GM20000 (cell line): Measurements from ENCODE around the gene STK25.

Source experiments
- DNase-seq: peaks from one replicate; pipeline ENCODE4 v3.0.0; 2012; ENCODE audit warnings: low spot score
- TF ChIP-seq, protein P1 (sequence below): IDR thresholded peaks from 2 replicates; pipeline ENCODE4 v1.5.1; 2012; ENCODE audit warnings: mild to moderate bottlenecking, control low read depth; ENCODE audit errors: extremely low read depth, missing control alignments

Gene STK25

DNA sequence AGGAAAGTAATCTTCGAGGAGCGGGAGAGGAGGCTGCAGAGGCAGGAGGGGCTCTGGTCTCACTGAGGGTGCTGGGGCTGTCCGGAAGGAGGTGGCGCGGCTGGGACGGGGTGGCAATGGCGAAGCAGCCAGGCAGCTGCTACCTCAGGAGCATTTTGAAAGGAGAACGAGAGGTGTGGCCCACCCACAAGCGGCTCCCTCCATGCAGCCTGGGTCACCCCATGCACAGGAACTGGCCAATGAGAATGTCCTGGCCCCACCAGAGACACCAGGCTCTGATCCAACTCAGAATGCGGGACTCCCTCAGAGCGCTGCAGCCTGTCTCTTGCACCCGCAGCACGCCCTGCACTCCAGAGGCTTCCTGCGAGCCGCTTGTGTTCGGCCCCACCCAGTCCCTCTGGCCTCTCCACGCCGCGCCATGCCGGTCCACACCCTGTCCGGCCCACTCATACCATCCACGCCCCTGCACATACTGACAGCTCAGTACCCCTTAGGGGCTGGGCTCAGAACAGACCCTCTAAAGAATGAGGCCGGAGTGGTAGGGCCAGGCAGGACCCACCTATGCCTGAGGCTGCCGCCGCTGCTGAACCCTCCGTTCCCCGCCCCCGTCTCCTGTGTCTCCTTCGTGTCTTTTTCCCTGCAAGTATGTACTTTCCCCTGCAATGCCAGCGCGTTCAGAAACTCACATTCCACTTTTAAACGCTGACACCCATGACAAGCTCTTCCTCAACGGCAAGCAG, 43.8 kb upstream of the STK25 start:
- TF ChIP-seq, protein P1, sequence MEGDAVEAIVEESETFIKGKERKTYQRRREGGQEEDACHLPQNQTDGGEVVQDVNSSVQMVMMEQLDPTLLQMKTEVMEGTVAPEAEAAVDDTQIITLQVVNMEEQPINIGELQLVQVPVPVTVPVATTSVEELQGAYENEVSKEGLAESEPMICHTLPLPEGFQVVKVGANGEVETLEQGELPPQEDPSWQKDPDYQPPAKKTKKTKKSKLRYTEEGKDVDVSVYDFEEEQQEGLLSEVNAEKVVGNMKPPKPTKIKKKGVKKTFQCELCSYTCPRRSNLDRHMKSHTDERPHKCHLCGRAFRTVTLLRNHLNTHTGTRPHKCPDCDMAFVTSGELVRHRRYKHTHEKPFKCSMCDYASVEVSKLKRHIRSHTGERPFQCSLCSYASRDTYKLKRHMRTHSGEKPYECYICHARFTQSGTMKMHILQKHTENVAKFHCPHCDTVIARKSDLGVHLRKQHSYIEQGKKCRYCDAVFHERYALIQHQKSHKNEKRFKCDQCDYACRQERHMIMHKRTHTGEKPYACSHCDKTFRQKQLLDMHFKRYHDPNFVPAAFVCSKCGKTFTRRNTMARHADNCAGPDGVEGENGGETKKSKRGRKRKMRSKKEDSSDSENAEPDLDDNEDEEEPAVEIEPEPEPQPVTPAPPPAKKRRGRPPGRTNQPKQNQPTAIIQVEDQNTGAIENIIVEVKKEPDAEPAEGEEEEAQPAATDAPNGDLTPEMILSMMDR = no peak

DNA sequence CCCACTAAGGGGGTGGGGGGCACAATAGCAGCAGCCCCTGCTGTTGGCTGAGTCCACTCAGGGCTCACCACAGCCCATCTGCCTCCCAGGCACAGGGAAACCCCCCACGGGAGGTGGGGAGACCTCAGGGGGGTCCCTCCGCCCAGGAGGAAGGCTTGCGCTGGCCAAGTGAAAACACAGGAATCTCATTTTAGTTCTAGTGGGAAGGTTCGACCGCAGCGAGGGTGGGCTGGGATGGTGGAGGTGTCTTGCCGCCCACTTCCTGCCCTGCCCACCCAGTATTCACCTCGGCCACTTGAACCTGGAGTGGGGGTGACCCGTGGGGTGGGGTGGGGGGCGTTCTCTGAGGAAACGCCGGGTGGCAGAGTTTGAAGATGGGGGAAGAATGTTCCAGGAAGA, 43.2 kb upstream of the STK25 start:
- no peak for DNase-seq

More for the DNA sequence above, 43.8 kb upstream of the STK25 start:
- DNase-seq = no peak

DNA sequence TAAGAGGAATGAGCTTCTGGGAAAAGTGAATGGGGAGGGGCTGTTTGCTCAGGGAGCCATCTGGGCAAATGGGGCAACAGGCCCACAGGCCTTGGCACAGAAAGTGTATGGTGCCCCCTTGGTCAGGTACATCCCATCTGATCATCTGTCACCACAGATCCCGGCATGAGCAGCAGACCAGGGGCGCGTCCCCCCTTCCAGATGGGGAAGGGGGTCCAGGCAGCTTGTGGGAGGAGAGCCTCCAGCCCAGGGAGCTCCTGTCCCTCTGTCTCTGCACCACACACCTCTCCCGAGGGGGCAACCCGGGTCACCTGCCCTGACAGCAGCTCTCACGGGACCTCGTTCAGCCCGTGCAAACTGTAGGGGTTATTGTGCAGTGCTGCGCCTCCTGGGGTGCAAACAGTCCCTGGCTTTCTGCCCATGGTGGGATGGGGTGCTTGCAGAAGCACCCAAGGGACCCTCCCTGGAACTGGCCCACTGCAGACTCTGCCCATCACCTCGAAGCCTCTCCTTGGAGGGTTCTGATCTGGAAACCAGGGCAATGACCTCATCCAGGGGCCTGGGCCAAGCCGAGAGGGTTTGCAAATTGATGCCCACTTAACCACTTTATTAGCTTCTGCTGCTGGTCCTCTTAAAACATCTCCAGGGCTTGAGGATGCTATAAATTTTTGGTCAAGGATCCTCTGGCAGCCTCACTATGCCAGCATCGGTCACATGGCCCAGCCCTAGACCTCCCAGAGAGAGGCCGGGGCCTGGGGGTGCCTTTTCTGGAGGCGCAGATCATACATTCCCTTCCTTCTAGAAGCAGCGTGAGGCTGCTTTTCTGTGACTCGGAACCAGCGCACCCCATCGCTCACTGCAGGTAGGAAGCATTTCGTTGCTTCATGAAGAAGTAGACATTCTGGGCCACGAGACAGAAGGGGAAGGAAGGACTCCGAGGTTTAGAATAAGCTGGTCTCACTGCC, 42.5 kb upstream of the STK25 start:
- no peak for DNase-seq
- TF ChIP-seq, protein P1 = no peak

More for the DNA sequence above, 43.2 kb upstream of the STK25 start:
- TF ChIP-seq, protein P1 = no peak

DNA sequence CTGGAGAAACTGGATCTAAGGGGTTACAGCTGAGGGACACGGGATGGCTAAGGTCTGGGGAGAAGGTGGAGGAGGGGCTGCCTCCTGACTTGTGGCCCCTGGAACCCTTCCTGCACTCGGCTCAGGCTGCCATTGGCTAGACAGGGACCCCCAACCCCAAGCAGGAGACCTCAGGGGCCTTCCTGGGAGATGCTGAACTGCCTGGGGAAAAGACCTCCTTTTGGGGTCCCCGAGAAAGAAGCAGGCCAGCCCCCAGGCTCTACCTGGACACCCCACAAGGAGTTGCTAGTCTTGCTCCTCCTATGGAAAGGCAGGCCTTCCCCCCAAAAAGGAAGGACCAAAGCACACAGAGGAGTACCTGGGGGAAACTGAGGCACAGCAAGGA, 40.1 kb upstream of the STK25 start:
- TF ChIP-seq, protein P1 = no peak
- no peak for DNase-seq

DNA sequence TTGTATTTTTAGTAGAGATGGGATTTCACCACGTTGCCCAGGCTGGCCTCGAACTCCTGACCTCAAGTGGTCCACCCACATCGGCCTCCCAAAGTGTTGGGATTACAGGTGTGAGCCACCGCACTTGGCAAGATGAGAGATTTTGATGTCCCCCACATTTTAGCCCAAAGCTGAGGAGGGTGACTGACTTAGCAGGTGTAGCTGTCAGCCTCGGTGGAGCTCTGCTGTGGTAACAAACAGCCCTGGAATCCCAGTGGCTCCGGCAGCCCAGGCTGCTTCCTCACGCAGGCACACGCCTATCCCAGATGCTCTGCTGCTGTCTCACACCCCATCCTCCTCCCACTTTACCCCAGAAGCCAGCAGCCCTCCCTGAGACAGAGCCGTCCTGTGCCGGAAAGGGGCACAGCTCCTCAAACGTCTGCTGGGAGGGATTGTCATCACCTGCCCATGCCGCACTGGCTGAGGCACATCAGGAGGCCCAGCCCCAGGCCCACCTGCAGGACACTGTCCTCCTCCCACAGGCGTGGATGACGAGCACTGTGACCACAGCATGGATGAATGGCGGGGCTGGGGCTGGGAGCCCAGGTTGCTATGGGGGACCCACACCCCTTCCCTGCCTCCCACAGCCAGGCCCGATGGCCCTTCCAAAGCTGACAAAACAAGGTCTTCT, 39.5 kb upstream of the STK25 start:
- no peak for DNase-seq
- TF ChIP-seq, protein P1 = no peak

DNA sequence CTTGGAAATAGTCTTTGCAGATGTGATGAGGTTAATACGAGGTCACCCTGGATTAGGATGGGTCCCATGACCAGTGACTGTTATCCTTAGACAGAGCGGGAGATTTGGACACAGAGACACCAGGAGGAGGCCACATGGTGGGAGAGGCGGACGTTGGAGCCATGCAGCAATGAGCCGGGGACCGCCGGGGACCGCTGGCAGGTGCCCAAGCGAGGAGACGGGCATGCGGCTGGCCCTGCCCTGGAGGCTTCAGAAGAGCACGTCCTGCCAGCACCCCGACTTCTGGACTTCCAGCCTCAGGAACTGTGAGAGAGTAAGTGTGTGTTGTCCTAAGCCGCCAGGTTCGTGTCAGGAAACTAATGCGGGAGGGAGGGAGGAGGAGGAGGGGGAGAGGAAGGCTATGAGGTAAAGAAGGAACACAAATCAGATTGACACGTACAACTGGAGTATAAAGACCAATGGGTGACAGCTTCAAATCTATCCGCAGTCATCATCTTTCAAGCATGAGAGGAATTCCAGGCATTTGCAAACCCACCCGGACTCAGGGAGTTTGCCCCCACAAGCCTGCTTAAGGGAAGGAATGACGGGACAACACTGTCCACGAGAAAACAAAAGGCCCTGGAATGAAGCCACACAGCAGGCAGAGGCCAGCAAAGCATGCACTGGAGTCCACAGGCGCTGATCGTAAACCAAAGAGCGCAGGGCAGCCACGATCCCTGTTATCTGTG, 38.6 kb upstream of the STK25 start:
- no peak for DNase-seq
- TF ChIP-seq, protein P1 = no peak
